Stomach (tissue), 4 donors: ENCODE data around the gene NRAP.

ENCODE experiments used
- EP300 ChIP-seq: sonication (generic); formaldehyde crosslinking; IDR thresholded peaks from one replicate; pipeline ENCODE4 v1.6.1; 2017; ENCODE audit warnings: antibody characterized with exemption
- POLR2A ChIP-seq, 4 donors: fragments of 450-650 bp; IDR thresholded peaks; one replicate each; pipeline ENCODE4 v1.6.1; 2016; ENCODE audit warnings: antibody characterized with exemption in 4 of 4, control low read depth in 2 of 4, mild to moderate bottlenecking in 1 of 4, moderate library complexity in 1 of 4
- POLR2AphosphoS5 ChIP-seq, 3 donors: sonication (generic); formaldehyde crosslinking; IDR thresholded peaks; one replicate each; pipeline ENCODE4 v1.6.1; 2016; ENCODE audit warnings: antibody characterized with exemption in 3 of 3
- TF ChIP-seq, protein P1 (sequence below), 7 experiments: fragments of 450-650 bp in 4 of 7; fragments of 200-600 bp in 3 of 7; sonication (generic) in 3 of 7; IDR thresholded peaks; one replicate each; pipeline ENCODE4 v1.5.1; 2016 to 2019; ENCODE audit warnings: antibody characterized with exemption in 7 of 7, control low read depth in 2 of 7, mild to moderate bottlenecking in 1 of 7

DNA sequence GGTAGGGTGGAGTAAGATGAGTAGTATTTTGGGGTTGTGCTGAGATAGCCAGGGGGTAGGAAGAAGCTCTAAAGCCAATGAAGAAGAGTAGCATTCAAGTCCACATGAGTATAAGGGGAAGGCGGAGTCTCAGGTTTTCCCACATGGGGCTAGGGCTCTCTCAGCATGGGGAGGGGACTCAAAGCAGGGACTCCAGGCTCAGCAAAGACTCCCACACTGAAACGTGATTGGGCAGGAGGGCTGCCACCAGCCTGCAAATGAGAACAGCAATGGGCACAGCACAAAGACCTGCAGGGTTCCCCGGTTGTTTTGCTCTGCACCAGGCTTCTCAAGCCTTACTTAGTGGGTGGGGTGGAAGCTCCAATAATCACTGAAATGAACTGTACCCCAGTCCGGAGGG is 1.5 kb upstream of the NRAP start:
- TF ChIP-seq, protein P1, sequence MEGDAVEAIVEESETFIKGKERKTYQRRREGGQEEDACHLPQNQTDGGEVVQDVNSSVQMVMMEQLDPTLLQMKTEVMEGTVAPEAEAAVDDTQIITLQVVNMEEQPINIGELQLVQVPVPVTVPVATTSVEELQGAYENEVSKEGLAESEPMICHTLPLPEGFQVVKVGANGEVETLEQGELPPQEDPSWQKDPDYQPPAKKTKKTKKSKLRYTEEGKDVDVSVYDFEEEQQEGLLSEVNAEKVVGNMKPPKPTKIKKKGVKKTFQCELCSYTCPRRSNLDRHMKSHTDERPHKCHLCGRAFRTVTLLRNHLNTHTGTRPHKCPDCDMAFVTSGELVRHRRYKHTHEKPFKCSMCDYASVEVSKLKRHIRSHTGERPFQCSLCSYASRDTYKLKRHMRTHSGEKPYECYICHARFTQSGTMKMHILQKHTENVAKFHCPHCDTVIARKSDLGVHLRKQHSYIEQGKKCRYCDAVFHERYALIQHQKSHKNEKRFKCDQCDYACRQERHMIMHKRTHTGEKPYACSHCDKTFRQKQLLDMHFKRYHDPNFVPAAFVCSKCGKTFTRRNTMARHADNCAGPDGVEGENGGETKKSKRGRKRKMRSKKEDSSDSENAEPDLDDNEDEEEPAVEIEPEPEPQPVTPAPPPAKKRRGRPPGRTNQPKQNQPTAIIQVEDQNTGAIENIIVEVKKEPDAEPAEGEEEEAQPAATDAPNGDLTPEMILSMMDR (IDR thresholded peaks at IDR 0.05): no peak
- TF ChIP-seq POLR2A (IDR thresholded peaks at IDR 0.05) (no peak), EP300 (no peak), POLR2AphosphoS5 (IDR thresholded peaks at IDR 0.05) (no peak)
